Psoas muscle (tissue), 8 donors: ENCODE data around the gene TSNAXIP1. TPM values are rescaled to one million over a fixed set of nuclear protein-coding genes. Genes with fewer than 3 reads are reported as not detected.
A peak's percentile ranks its signal among the peaks of the same experiment; 100 is the strongest.
"Not testable (repeated sequence)": the region's sequence is repeated elsewhere in the genome, so short reads cannot be mapped to it uniquely, and the experiment has no call there.

Source experiments
- ATAC-seq, 4 donors: fragments of 200-7000 bp; cut with Tn5 transposase; one replicate each; pipeline ENCODE4 v1.9.1; 2020; ENCODE audit warnings: moderate library complexity in 3 of 4, mild to moderate bottlenecking in 2 of 4
- DNase-seq, 2 donors: peaks; one replicate each; pipeline ENCODE4 v3.0.0-alpha.2; 2020
- H3K27ac ChIP-seq: fragments of 200-600 bp; one replicate; pipeline ENCODE4 v1.8.0; 2022
- H3K27me3 ChIP-seq, 3 donors: fragments of 200-600 bp in 1 of 3; one replicate each; pipeline versions ENCODE4 v1.6.1 to v1.8.0; 2013 to 2022; ENCODE audit warnings: low read length in 2 of 3, mild to moderate bottlenecking in 2 of 3, moderate library complexity in 1 of 3; ENCODE audit not compliant: insufficient read depth in 3 of 3
- H3K36me3 ChIP-seq, 2 donors: fragments of 200-600 bp in 1 of 2; one replicate each; pipeline versions ENCODE4 v1.6.1 to v1.8.0; 2013 to 2022; ENCODE audit warnings: low read depth in 1 of 2, mild to moderate bottlenecking in 1 of 2, moderate library complexity in 1 of 2; ENCODE audit not compliant: insufficient read depth in 1 of 2
- H3K4me1 ChIP-seq: fragments of 200-600 bp; one replicate; pipeline ENCODE4 v1.8.0; 2022
- H3K4me3 ChIP-seq: fragments of 200-600 bp; one replicate; pipeline ENCODE4 v1.8.0; 2022; ENCODE audit warnings: mild to moderate bottlenecking
- H3K9me3 ChIP-seq: fragments of 200-600 bp; one replicate; pipeline ENCODE4 v1.8.0; 2022
- WGBS, 3 donors: extraction: QIAGEN DNeasy Blood & Tissue Kit; methylation state at CpG; one replicate each; pipeline versions ENCODE4 v1.1.6 to v1.1.7; 2013; 5-methylcytosine and 5-hydroxymethylcytosine counted together
- intact Hi-C, 2 donors: fragments of 100-400 bp; cut with DNase I; formaldehyde crosslinking; loops; one replicate each; pipeline versions ENCODE4 v1.11.0 to v1.14.2; 2022
- polyA plus RNA-seq, 3 donors: library from polyadenylated mRNA; stranded (reverse); fragments of 200-250 nt; gene quantifications; one replicate each; pipeline ENCODE4 v1.2.3, GENCODE V29; 2013
- total RNA-seq, 4 donors: library from RNA; stranded (reverse); fragmentation: NEBNext Ultra II Directional in 2 of 4; extraction: Animal tissue kit (Norgen Biotek cat#: 25700) in 2 of 4; gene quantifications; one replicate each; pipeline versions ENCODE4 v1.2.1 to v1.2.4, GENCODE V29; 2021 to 2023
- TF ChIP-seq, protein P1 (sequence below): fragments of 200-600 bp; IDR thresholded peaks from one replicate; pipeline ENCODE4 v1.8.0; 2022; ENCODE audit warnings: antibody characterized with exemption
- donor health status: healthy with polysubstance abuse.
- donor health status: DM: no; HTN: no; CAD: no; lungs with moderate emphysema.
- donor health status: Bipolar disorder and iron deficiency.
- donor health status: healthy.
- donor health status: DM: yes; HTN: yes; CAD: no.
- donor health status: DM: no; HTN: no; CAD: no.
- donor health status: DM: no; HTN: no; CAD: no.
- donor health status: DM: yes; HTN: yes; CAD: no.

TSNAXIP1 gene
- total and polyA plus RNA-seq, 7 donors, result 0.27 to 1.4 (median 0.65) TPM

GRCh38 chr16:67861877-67862276 is 55.2 kb downstream of the TSNAXIP1 start:
- 73 to 78% (median 77%) methylated on average over 6 of the region's 6 CpGs for WGBS, 3 donors
- Histone ChIP-seq H3K4me3 (no peak overlapping the region), H3K27ac (peak overlapping the region; percentile 92), H3K27me3 (no peaks in the 10 kb centered on the region), H3K9me3 (no peaks in the 10 kb centered on the region), H3K4me1 (peaks cover 80% of the 10 kb centered on the region), H3K36me3 (peaks cover 0 to 31% of the 10 kb centered on the region in 2 donors)
- TF ChIP-seq, protein P1, sequence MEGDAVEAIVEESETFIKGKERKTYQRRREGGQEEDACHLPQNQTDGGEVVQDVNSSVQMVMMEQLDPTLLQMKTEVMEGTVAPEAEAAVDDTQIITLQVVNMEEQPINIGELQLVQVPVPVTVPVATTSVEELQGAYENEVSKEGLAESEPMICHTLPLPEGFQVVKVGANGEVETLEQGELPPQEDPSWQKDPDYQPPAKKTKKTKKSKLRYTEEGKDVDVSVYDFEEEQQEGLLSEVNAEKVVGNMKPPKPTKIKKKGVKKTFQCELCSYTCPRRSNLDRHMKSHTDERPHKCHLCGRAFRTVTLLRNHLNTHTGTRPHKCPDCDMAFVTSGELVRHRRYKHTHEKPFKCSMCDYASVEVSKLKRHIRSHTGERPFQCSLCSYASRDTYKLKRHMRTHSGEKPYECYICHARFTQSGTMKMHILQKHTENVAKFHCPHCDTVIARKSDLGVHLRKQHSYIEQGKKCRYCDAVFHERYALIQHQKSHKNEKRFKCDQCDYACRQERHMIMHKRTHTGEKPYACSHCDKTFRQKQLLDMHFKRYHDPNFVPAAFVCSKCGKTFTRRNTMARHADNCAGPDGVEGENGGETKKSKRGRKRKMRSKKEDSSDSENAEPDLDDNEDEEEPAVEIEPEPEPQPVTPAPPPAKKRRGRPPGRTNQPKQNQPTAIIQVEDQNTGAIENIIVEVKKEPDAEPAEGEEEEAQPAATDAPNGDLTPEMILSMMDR, result no peak
- intact Hi-C loops, result no loop called here
- ATAC-seq (no peak), DNase-seq (no peak)

- Histone ChIP-seq H3K27me3 (no peaks in the 10 kb centered on the region), H3K4me3 (no peak overlapping the region), H3K9me3 (no peaks in the 10 kb centered on the region), H3K4me1 (peaks cover 70% of the 10 kb centered on the region), H3K36me3 (peaks cover 0 to 41% of the 10 kb centered on the region in 2 donors), H3K27ac (peak overlapping the region; percentile 92)
- intact Hi-C loops, result no loop called here
- ATAC-seq, result peak; percentile 86 to 94 (median 90)
- WGBS, 3 donors, result 27 to 34% (median 32%) methylated on average over 11 of the region's 11 CpGs
- DNase-seq, result peak; percentile 83 to 93
- TF ChIP-seq, protein P1, result no peak
These were observed 56.2 kb downstream of the TSNAXIP1 start for GRCh38 chr16:67862623-67863583.

- intact Hi-C loops, H3K4me3 ChIP-seq, H3K9me3 ChIP-seq, ATAC-seq, H3K27me3 ChIP-seq: not testable (repeated sequence)
- Histone ChIP-seq H3K27ac (peak overlapping the region; percentile 92), H3K4me1 (peaks cover 59% of the 10 kb centered on the region), H3K36me3 (peaks cover 2 to 52% of the 10 kb centered on the region in 2 donors)
- peak in 1 of 2 donors; percentile 52 for DNase-seq
- WGBS, 3 donors, result 54 to 80% (median 59%) methylated on average over 6 of the region's 6 CpGs
These were observed 57.4 kb downstream of the TSNAXIP1 start for GRCh38 chr16:67864044-67864443.

DNA sequence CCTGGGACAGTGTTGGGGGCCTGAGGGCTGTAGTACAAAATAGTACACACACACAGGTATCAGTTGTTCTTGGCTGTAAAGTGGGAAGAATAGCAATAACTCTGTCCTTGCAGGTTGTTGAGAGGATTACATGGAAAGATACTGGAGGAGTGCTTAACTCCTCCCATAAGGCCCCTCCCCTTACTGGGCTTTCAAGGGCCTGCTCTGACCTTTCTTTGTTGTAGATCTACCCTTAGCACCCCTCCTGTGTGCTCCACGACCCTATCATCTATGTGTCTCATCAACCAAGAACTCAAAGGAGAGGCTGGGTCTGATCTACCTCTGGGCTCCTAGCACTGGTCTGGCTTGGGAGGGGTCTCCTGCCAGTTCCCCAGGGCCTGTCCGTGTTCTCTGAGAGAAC is 57.9 kb downstream of the TSNAXIP1 start:
- H3K27ac ChIP-seq, result peak overlapping the region; percentile 92
- intact Hi-C loops, result no loop called here
- ATAC-seq (no peak), DNase-seq (no peak)
- TF ChIP-seq, protein P1, result no peak
- H3K36me3 ChIP-seq, result peaks cover 2 to 58% of the 10 kb centered on the region in 2 donors
- H3K9me3 ChIP-seq, result no peaks in the 10 kb centered on the region
- no peak overlapping the region for H3K4me3 ChIP-seq
- peaks cover 57% of the 10 kb centered on the region for H3K4me1 ChIP-seq
- WGBS, 3 donors, result 77 to 92% (median 81%) methylated on average over 2 of the region's 2 CpGs
- H3K27me3 ChIP-seq, result no peaks in the 10 kb centered on the region

GRCh38 chr16:67865318-67865717 is 58.6 kb downstream of the TSNAXIP1 start:
- no peak overlapping the region for H3K4me3 ChIP-seq
- no peaks in the 10 kb centered on the region for H3K27me3 ChIP-seq
- TF ChIP-seq, protein P1, result no peak
- H3K36me3 ChIP-seq, result peaks cover 2 to 64% of the 10 kb centered on the region in 2 donors
- peak overlapping the region; percentile 92 for H3K27ac ChIP-seq
- no peaks in the 10 kb centered on the region for H3K9me3 ChIP-seq
- ATAC-seq (peak in 1 of 4 donors; percentile 29), DNase-seq (peak; percentile 28 to 47)
- WGBS, 3 donors, result 83 to 94% (median 83%) methylated on average over 2 of the region's 2 CpGs
- peaks cover 50% of the 10 kb centered on the region for H3K4me1 ChIP-seq
- intact Hi-C loops, result no loop called here
